Peyer's patch (tissue), 4 donors: ENCODE data around the gene KIR2DL4.
"Not testable (repeated sequence)": the region's sequence is repeated elsewhere in the genome, so short reads cannot be mapped to it uniquely, and the experiment has no call there.

Experiments used
- POLR2A ChIP-seq, 2 donors: fragments of 450-650 bp; IDR thresholded peaks; one replicate each; pipeline ENCODE4 v1.5.1; 2017; ENCODE audit warnings: antibody characterized with exemption in 2 of 2, mild to moderate bottlenecking in 2 of 2, moderate library complexity in 2 of 2
- TF ChIP-seq, protein P1 (sequence below), 6 experiments: fragments of 450-650 bp in 4 of 6; fragments of 200-600 bp in 2 of 6; sonication (generic) in 1 of 6; IDR thresholded peaks; one replicate each; pipeline ENCODE4 v1.5.1; 2017 to 2019; ENCODE audit warnings: antibody characterized with exemption in 6 of 6, mild to moderate bottlenecking in 3 of 6, moderate library complexity in 1 of 6

DNA sequence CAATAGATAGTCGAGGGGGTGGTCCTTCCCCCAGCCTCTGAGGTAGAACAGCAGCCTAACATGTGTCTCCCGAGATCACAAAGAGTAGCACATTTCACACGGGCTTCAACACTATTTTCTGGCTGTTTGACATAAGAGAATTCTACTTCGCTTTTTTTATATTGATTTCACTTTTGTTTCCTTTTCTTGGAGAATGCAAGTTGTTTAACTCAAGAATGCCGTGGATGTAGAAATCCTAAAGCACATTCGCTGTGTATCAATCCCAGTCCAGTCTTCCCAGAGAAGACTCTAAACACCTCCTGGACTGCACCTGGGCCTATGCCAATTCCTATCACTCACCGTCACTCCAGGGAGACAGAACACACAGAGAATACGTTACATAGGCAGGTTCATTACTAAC, 24.7 kb downstream of the KIR2DL4 start:
- TF ChIP-seq, protein P1, sequence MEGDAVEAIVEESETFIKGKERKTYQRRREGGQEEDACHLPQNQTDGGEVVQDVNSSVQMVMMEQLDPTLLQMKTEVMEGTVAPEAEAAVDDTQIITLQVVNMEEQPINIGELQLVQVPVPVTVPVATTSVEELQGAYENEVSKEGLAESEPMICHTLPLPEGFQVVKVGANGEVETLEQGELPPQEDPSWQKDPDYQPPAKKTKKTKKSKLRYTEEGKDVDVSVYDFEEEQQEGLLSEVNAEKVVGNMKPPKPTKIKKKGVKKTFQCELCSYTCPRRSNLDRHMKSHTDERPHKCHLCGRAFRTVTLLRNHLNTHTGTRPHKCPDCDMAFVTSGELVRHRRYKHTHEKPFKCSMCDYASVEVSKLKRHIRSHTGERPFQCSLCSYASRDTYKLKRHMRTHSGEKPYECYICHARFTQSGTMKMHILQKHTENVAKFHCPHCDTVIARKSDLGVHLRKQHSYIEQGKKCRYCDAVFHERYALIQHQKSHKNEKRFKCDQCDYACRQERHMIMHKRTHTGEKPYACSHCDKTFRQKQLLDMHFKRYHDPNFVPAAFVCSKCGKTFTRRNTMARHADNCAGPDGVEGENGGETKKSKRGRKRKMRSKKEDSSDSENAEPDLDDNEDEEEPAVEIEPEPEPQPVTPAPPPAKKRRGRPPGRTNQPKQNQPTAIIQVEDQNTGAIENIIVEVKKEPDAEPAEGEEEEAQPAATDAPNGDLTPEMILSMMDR (IDR thresholded peaks at IDR 0.05) = not testable (repeated sequence)
- TF ChIP-seq POLR2A (IDR thresholded peaks at IDR 0.05) = not testable (repeated sequence)
